HT1080 (cell line): ENCODE measurements around the gene ADAMTS1. TPM values are rescaled to one million over a fixed set of nuclear protein-coding genes. Genes with fewer than 3 reads are reported as not detected.
"Not testable (repeated sequence)": the region's sequence is repeated elsewhere in the genome, so short reads cannot be mapped to it uniquely, and the experiment has no call there.

ENCODE experiments used
- DNase-seq: peaks from one replicate; pipeline ENCODE4 v3.0.0-alpha.2; 2015; ENCODE audit warnings: low read depth
- polyA plus RNA-seq, 2 experiments: library from polyadenylated mRNA; depleted of rRNA; stranded (reverse); fragments of >200 nt; gene quantifications; 2 replicates each; pipeline ENCODE4 v1.2.3, GENCODE V29; 2015
- total RNA-seq: library from RNA; depleted of rRNA; stranded (reverse); fragments of >200 nt; shearing (Covaris generic); gene quantifications from 2 replicates; pipeline ENCODE4 v1.2.3, GENCODE V29; 2014; rRNA removed

Gene ADAMTS1
- 0.07 TPM in 1 of 2 replicates, not detected in the other for total RNA-seq
- polyA plus RNA-seq (2015; cell fraction: cytosol; rRNA removed) = not detected in 2 replicates
- polyA plus RNA-seq (2015; cell fraction: nucleus; rRNA removed) = 0.10 TPM in 1 of 2 replicates, not detected in the other

DNA sequence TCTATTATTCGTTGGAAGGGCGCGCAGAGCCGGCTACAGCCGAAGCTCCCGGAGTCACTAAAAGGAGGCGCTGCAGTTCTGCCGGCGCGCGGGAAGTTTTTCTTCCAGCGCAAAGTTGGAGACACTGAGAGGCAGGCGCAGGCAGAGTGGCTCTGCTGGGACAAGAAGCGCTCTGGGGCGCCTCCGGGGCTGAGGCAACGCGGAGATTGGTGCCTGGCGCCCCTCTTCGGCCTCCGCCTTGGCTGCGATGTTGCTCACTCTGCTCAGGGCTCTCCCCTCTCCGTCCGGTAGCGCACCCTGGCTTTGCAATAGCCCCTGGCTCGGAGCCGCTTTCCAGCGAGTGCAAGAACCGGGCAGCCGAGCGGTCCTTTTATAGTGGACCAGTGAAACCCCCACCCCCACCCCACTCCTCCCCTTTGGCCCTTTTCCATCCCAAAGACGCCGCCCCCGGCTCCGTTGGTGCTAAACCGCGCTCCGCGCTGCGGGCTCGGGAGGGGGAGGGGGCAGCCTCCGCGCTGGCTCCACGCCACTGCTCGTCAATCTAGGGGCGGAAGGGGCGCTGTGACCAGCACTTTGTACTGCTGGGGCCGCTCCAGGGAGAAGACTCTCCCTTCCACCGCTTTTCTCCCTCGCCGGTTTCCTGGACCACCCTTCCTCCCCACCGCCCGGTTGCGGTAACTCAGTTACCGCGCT lies at the start of gene ADAMTS1:
ADAMTS1 (minus strand) TSS at position 344 of the 693 bp plus-strand sequence. CDS start 455 bp downstream, outside the sequence.
- DNase-seq = no peak

DNA sequence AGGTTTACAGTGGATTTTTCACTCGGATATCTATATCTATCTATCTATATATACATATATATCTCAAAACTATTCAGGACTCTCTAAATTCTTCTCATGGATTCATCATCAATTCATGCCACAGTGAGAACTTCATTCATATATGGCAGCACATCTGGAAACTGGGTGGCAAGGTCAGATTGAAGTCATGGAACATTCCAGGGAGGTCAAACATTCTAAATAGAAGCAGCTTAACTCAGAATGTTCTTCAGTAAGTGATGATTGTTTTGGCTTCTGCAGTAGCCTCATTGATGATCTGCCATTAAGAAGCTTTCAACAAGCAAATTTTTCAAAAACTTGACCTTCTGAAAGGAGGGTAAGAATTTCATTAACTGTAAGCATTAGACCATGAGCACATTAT lies 46.9 kb upstream of the ADAMTS1 start:
- no peak for DNase-seq

DNA sequence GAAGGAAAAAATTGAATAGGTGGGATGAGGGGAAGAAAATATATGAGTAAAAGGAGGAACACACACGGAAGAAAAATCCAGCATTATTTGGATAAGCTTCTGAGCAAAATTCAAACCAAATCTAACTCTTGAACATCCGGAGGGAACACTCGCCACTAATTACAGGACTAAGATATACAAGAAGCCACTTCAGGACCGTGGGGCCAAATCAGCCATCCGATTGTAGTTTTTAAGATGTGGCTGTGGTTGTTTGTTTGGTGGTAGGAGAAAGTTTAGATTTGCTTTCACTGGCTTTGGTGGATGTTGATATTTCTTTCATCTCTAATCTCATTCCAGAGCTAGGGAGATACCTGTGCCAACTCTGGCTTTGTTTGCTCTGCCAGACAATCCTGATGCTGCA lies 43.7 kb upstream of the ADAMTS1 start:
- DNase-seq = no peak

DNA sequence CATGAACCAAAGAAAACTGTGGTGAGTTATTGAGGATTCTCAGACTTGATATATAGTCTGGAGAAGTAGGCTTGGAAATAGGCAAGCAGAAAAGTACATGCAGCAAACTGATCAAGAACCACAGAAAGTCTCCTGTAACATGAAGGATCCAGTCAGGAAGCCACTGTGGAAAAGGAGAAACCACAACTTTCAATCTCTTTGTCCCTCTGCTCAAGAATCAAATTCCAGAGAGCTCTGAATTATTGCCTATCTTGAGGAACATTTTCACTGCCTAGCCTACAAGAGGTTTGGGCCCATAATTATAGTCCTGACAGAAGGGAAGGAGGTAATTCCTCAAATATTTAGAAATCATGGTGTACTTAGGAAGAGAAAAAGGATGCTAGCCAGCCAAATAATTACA lies 43.0 kb upstream of the ADAMTS1 start:
- DNase-seq = no peak

DNA sequence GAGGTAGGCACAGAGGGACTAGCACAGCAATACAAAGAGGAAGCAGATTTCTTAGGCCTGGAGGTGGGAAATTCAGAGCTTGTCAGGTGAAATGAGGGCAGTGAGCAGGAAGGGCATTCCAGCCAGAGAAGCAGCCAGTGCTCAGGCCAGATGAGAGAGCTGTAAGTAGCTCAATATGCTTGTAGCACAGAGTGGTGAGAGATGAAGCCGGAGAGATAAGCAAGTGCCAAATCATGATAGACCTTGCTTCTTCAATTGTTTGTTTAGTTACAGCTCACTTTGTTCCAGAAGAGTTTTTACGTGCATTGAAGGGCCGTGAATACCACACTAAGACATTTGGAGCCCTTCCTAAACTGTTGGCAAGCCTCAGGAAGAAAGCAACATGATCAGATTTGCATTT lies 42.0 kb upstream of the ADAMTS1 start:
- DNase-seq = no peak

DNA sequence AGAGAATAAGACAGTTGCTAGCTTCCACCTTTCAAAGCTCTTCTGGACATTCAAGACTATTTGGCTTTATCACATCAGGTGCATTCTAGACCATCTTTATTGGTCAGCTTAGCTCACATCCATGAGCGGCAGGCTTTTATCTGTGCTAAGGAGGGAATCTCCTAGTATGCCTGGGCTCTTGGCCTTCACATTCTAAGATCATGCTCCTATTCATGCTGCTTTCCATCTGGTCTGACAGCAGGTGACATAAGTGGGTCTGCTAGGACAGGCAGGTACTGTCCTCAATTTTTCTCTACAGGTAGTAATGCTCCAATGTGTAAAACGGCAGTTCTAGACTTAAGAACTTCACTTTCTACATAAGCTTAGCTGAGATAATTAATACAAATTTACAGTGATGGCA lies 39.2 kb upstream of the ADAMTS1 start:
- no peak for DNase-seq

DNA sequence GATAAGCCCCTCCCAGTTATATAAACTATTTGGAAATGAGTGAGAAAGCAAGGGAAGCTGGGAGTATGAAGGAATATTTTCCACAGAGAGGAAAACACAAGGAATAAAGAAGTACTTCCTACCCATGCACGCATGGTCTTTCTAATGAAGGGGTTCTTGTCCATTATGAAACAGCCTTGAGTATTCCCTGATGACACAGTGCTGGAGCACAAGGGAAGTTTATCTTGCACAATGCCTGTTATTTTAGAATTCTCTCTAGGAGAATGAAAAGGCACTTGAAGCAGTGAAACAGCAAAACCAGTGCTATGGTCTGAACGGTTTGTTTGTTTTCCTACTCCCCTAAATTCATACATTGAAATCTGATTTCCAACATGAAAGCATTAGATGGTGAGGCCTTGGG lies 38.6 kb upstream of the ADAMTS1 start:
- DNase-seq = no peak

DNA sequence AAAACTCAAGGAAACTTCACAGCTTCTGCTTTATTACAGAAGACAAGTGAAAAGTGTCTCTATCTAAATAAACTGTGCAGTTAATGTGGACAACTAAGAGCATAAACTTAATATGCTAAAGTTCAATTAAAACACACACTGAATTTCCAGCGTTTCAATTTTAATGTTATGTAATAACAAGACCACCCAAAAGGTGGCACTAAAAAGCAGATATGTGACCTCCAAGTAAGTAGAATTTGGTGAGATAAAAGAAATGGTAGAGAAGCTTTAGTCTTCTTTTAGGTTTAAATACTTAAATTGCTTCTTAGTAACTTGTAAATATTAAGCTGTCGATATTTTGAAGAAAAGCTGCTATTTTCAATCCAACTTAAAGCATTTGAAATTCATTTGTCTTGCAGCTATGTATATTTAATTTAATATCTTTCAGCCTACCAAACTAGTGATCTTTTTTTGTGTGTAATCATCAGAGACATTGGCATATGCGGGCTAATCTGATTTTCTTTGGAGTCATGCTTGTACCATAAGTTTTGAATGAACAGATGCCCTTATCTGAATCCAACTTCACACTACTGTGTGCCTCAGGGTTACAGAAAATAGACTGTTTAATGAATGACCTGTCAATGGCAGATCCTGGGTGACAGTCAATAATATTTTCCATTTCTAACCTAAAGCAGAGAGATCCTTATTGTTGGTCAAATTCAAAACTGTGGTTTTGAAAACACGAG lies 36.5 kb upstream of the ADAMTS1 start:
- peak; percentile 21 for DNase-seq

DNA sequence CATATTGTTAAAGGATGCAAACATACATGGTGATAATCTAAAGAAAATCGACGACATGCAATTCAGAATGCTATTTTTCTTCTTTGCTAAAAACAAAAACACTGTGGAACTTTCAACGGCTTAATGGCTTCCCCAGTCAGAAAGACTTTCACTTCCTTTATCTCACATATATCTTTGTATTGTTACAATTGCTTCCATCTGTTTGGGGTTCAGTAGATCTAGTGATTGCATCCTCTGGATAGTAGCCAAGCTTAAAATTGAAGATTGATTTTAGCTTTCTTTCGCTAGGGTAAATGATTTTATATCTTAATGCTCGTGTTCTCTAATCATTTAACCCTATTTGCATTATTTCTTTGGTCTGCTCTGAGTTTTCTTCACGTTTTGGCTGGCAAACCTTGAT lies 31.8 kb upstream of the ADAMTS1 start:
- DNase-seq = no peak

DNA sequence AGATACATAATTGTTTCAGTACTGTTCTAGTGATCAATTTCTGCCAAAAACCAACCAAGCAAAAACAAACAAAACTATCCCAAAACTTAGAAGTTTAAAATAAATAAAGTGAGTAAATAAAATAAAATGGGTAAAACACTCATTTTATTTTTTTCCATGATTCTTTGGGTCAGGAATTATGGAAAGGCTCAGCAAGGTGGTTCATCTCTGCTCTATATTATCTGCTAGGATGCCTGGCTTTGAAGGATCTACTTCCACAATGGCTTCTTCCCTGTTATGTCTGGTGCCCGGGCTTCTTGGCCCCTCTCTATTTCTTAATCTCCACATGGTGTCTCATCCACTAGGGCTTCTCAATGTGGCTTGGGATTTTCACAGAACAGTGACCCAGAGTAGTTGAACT lies 29.1 kb upstream of the ADAMTS1 start:
- no peak for DNase-seq

DNA sequence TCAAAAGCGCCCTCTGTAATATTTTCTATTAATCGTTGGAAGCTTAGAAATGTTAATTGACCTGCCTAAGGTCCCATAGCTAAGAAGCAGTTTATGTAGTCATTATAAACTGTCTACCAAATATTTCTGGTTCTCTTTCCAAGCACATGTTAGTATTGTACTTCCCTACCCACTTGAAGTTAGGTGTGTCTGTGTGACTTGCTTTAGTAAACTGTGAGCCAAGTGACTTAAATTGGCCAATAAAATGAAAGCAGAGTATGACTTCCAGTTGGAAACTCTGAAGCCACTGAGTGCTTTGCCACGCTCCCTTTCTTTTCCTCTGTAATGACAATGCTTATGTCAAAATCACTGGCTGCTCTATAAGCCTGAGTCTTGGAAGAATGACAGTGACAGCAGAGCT lies 20.6 kb upstream of the ADAMTS1 start:
- no peak for DNase-seq

DNA sequence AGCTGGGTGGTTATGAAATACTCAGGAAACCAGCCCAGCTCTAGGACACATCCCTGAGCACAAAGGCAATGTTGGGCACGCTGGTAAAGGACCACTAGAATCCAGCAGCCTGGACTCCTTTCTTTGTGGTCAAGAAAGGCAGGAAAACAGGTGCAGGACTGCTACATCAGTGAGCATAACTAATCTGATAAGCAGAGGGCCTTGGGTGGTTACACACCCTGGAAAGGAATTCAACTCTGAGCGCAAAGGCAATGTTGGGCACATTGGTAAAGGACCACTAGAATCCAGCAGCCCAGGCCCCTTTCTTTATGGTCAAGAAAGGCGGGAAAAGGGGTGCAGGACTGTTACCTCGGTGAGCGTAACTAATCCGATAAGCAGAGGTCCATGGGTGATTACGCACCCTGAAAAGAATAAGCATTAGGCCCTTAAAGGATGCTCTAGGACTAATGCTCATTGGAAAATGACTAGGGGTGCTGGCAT lies 11.7 kb upstream of the ADAMTS1 start:
- not testable (repeated sequence) for DNase-seq

DNA sequence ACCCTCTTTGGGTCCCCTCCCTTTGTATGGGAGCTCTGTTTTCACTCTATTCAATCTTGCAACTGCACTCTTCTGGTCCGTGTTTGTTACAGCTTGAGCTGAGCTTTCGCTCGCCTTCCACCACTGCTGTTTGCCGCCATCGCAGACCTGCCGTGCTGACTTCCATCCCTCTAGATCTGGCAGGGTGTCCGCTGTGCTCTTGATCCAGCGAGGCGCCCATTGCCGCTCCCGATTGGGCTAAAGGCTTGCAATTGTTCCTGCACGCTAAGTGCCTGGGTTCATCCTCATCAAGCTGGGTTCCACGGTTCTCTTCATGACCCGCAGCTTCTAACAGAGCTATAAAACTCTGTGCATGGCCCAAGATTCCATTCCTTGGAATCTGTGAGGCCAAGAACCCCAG lies 9.5 kb upstream of the ADAMTS1 start:
- DNase-seq = not testable (repeated sequence)

DNA sequence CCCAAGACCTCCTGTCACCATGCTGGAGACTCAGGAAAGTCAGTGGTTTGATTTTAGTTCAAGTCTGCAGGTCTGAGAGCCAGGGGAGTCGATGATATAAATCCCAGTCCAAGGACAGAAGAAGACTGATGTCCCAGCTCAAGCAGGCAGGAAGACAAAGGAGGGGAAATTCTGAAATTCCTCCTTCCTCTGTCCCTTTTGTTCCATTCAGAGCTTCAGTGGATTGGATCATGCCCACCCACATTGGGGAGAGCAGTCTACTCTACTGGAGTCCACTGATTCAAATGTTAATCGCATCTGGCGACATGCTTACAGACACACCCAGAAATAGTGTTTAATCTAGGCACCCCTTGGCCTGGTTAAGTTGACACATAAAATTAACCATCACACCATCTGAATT lies 7.2 kb upstream of the ADAMTS1 start:
- no peak for DNase-seq

DNA sequence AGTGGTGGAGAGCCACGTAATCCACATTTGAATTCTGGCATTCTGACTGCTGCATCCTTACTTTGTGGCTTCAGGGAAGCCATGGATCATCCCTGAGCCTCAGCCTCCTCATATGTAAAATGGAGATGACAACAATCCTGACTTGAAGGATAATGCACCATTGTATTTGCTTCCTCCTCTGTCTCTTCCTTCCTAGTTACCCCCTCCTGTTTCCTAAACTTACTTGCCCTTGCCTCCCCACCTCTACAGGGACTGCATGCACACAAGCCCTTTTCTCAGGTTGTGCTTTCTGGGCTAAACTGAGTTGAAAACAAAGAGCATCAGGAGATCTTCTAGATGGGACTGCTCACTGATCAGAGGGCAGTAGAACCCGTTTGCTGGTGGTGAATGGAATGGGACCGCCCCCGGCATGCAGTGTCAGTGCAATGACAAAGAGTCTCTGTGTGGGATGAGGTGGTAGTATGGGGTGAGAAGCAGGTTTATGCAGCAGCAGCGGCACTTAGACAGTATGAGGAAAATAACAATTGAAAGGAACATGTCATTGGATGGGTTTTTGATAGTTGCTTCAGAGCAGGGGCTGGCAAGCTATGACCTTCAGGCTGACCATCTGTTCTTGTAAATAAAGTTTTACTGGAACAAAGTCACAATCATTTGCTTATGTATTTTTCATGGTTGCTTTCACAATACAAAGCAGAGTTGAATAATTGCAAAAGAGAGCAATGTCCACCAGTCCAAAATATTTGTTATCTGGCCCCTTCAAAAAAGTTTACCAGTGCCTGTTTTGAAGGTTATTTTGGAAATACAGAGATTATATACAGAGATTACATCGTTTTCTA lies 6.1 kb upstream of the ADAMTS1 start:
- no peak for DNase-seq

DNA sequence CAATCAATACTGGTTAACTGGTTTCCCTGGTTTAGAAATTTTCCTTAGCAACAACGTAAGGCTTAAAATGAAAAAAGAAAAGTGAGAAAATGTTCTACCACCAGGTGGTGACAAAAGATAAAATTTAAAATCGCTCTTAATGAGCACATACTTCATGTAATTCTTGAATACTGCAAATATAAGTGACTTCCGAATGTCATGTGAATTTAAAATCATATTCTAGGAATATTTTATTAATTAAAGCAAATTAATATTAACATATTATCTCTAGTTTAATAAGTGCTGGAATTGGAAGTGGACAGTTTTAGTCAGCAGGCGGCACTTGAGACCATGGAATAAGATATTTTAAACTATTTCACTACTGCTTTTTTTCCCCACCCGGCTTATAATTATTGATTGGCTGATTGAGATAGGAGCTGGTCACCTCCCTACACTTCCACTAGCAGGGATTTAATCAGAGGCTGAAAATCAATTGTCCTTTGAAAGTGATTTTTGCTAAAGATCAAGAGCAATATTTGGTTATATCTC lies 5.0 kb upstream of the ADAMTS1 start:
- DNase-seq = peak; percentile 43

DNA sequence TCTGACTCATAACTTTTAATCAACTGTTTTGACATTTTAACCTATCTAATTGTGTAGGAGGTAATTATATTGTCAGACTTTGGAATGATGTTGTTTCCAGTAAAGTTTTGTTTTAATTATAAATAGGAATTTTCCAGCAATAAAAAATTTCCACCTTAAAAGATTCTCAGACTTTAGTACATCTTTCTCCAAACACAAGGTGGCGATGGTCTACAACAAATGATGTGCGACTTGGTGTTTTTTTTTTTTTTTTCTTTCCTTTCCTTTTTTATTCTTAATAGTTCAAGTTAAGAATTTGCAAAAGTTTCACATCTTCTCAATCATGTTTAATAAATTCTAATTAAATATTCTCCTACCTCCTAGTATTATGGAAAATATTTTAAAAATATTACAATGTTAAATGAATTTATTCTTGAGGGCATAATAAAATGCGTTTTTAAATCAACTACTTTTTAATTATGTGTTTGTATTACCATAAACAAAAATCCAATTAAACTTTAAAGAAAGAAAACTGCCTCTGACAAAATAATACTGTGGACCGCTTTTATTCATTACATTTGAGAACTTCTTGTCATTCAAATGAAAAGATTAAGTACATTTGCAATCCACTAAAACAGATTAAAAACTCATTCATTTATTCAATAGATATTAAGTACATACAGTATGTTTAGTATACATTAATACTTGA lies 4.4 kb upstream of the ADAMTS1 start:
- DNase-seq = peak; percentile 15

DNA sequence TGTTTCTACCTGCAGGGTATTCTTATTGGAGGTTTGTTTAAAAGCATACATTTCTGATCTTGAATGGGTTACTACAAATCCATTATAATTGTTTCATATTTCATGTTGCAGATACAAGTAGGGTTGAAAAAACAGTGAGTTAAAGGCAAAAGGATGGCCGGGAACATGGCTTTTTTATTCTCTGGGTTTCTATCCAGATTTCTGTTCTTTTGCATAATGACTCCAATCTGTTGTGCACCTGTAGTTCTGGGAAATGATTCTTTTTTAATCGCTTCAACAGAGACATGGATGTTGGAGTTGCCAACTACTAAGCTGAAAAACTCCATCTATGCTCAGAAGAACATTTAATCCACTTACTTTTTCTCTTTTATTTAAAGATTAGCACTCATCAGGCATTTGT lies 2.7 kb upstream of the ADAMTS1 start:
- DNase-seq = no peak

DNA sequence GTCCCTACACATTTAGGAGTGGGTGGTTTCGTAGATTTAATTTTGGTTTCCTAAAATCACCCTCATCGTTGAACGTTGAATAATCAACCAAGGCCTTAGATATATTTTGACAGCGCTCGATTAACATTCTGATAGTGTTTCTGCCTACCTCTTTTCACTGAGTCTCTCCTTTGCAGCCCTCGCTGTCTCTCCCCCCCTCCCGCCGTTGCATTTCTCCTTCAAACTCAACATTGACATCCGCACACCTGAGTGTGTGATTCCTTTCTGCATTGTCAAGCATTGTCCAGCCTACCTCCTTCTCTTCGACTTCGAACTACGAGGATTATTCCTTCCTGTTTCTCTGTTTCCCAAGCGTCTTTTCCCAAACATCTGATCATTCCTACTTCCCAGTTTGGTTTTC lies 1.8 kb upstream of the ADAMTS1 start:
- DNase-seq = no peak

DNA sequence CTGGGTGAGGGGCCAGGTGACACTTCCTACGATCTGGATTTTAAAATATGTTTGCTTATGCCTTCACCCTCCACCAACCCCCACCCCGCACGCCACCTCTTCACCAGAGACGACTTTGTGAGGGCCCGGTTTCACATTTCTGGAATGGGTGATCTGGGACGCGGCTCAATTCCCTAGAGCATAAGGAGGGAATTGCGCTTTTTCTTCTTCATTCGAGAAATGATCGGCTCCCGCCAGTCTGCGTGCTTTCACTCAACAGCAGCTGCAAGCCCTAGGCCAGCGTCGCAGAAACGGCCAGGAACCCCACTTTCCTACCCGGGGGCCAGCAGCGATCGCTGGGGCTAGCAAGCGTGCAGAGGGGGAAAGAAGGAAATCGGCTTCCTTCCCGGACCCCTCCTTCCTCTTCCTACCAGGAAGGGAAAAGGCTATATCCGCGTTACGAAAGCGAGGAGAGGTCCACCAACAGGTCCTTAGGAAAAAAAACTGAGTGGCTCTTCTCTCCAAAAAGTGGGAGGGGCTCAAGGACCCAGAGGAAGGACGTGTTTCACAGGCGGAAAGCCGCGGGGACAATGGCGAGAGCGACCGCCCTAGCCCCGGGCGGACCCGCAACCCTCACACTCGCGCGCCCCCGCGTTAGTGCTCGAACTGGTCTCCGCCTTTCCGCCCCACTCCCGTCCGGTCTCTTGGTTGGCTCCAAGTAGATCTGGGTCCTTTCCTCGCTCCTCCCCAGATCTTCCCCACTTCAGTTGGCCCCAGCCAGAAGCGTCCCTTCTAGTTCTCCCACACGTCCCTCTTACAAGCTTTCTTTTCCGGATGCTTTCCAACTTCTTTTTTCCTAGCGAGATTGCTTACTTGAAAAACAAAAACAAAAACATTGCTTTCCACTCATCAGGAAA lies 1.1 kb upstream of the ADAMTS1 start:
- DNase-seq = no peak
